ENCODE measurements around the gene ITFG1.

DNA sequence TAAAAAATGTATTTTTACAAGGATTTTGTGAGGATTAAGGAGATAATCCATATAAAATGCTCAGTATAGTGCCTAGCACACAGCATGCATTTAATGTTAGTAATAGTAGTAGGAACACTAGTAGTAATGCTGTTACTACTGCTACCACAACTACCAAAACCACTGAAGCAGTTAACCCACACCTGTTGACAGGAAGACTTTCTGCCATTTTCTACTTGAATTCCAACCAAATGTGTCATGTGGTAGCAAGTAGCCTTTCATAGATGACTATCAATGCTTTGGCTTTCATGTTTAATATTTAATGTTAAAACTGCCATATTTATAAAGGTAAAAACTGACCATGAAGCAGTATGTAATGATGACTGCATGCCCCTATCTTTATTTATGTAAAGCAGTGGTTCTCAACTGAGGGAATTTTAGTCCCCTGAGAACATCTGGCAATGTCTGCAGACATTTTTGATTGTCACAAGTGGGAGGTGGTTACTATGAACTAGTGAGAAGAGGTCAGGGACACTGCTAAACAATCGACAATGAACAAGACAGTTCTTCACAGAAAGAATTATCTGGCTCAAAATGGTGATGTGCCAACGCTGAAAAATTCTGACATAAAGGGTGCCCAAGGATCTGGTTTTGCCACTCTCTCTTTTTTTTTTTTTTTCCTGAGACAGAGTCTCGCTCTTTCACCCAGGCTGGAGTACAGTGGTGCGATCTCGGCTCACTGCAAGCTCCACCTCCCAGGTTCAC is 89.4 kb downstream of the ITFG1 start:
- TF ChIP-seq HOXA7 (CRISPR knock-in tag; IDR thresholded peaks at IDR 0.05) (no peak), FOSL1 (CRISPR knock-in tag; IDR thresholded peaks at IDR 0.05; ENCODE audit: borderline replicate concordance) (no peak), ZNF24 (IDR thresholded peaks at IDR 0.05) (no peak)
- TF ChIP-seq, protein P1, sequence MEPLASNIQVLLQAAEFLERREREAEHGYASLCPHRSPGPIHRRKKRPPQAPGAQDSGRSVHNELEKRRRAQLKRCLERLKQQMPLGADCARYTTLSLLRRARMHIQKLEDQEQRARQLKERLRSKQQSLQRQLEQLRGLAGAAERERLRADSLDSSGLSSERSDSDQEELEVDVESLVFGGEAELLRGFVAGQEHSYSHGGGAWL (CRISPR knock-in tag; IDR thresholded peaks at IDR 0.05) = no peak
- TF ChIP-seq, protein P2, sequence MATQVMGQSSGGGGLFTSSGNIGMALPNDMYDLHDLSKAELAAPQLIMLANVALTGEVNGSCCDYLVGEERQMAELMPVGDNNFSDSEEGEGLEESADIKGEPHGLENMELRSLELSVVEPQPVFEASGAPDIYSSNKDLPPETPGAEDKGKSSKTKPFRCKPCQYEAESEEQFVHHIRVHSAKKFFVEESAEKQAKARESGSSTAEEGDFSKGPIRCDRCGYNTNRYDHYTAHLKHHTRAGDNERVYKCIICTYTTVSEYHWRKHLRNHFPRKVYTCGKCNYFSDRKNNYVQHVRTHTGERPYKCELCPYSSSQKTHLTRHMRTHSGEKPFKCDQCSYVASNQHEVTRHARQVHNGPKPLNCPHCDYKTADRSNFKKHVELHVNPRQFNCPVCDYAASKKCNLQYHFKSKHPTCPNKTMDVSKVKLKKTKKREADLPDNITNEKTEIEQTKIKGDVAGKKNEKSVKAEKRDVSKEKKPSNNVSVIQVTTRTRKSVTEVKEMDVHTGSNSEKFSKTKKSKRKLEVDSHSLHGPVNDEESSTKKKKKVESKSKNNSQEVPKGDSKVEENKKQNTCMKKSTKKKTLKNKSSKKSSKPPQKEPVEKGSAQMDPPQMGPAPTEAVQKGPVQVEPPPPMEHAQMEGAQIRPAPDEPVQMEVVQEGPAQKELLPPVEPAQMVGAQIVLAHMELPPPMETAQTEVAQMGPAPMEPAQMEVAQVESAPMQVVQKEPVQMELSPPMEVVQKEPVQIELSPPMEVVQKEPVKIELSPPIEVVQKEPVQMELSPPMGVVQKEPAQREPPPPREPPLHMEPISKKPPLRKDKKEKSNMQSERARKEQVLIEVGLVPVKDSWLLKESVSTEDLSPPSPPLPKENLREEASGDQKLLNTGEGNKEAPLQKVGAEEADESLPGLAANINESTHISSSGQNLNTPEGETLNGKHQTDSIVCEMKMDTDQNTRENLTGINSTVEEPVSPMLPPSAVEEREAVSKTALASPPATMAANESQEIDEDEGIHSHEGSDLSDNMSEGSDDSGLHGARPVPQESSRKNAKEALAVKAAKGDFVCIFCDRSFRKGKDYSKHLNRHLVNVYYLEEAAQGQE (IDR thresholded peaks at IDR 0.05; ENCODE audit: borderline replicate concordance in 1 of 2, low read depth in 1 of 2, low read length in 2 of 2) = no peak
- TF ChIP-seq, protein P3, sequence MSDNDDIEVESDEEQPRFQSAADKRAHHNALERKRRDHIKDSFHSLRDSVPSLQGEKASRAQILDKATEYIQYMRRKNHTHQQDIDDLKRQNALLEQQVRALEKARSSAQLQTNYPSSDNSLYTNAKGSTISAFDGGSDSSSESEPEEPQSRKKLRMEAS (IDR thresholded peaks at IDR 0.05) = no peak
- TF ChIP-seq, protein P4, sequence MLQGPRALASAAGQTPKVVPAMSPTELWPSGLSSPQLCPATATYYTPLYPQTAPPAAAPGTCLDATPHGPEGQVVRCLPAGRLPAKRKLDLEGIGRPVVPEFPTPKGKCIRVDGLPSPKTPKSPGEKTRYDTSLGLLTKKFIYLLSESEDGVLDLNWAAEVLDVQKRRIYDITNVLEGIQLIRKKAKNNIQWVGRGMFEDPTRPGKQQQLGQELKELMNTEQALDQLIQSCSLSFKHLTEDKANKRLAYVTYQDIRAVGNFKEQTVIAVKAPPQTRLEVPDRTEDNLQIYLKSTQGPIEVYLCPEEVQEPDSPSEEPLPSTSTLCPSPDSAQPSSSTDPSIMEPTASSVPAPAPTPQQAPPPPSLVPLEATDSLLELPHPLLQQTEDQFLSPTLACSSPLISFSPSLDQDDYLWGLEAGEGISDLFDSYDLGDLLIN (CRISPR knock-in tag; IDR thresholded peaks at IDR 0.05; ENCODE audit: borderline replicate concordance) = no peak

Measured in HepG2 (cell line).